UCSD-AML1 (cell line): ENCODE data around the gene GZMB.
"Not testable (repeated sequence)": the region's sequence is repeated elsewhere in the genome, so short reads cannot be mapped to it uniquely, and the experiment has no call there.

Source experiments
- DNase-seq: peaks from one replicate; lab custom pipeline; 2025; ENCODE audit not compliant: unreplicated experiment; lab: John Stamatoyannopoulos, UW

Gene GZMB

DNA sequence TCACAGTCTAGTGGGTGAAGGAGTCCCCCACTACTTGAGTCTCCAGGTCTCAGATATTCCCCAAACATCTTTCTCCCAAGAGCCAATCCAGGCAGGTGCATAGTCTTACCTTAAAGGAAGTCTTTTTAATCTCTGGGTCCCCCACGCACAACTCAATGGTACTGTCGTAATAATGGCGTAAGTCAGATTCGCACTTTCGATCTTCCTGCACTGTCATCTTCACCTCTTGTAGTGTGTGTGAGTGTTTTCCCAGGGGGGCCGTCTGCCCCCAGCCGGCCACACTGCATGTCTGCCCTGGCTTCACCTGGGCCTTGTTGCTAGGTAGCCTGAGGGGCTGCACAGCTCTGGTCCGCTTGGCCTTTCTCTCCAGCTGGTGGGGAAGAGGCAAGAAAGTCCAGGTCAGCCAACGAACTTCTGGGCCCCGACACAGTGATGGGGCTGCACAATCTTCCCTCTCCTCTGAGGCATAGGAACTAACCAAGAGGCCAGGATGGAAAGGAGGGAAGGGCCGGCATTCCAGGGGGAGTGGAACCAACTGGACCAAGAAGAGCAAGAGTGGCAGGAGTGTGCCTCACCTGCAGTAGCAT is 2.1 kb downstream of the GZMB start:
- DNase-seq, result no peak

DNA sequence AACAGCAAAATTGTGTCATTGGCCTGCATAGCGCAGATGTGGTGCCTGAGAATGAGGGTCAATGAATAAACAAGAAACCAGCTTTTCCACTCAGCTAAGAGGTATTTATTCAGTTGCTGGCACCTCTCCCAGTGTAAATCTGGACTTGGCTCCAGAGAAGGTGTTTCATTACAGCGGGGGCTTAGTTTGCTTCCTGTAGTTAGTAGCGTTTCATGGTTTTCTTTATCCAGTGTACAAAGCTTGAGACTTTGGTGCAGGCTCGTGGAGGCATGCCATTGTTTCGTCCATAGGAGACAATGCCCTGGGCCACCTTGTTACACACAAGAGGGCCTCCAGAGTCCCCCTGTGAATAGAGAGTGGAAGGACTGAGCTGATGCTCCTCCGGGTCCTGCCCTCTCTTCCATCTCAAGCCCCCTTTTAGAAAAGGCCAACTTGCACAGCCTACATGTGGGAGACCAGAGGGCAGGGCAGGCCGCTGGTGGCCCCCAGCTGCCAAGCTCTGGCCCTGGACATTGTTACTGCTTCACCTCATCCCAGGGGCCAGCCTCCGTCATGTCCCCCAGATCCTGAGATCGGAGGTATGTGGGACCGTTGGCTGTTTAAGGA is 3.0 kb downstream of the GZMB start:
- DNase-seq, result no peak

DNA sequence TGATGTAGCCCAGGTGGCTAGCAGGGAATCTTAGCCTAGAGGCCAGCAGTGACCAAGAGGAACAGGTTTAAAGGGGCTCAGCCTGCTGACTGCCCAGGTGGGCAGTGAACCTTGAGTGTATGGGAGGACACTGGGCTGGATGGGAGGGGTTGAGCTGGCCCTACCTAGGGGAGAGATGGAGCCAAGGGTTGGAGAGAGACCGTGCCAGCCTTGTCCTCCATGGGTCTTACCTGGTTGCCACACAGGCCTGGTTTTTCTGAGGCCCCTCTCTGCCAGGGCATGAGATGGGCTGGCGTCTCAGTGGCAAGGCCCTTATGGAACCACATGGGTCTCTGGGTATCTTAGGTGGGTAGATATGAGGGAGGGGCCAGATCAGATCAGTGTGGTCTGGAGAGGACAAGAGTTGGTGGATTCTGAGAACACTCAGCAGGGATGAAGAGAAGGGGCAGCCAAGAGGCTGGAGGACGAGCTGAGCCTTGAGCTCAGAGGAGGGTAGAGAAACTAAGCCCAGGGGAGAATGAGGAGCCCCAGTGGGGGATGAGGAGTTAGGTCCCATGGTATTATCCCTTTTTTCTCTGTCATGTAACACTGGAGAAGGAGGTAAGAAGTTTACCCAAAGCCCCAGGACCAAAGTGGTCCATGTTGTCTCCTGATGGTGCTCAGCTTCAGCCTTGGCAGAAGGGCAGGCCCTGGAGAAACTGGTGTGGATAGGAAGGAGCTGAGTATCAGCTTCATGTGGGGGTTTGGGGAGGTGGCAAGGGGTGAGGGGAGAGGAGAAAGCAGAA is 3.7 kb downstream of the GZMB start:
- no peak for DNase-seq

DNA sequence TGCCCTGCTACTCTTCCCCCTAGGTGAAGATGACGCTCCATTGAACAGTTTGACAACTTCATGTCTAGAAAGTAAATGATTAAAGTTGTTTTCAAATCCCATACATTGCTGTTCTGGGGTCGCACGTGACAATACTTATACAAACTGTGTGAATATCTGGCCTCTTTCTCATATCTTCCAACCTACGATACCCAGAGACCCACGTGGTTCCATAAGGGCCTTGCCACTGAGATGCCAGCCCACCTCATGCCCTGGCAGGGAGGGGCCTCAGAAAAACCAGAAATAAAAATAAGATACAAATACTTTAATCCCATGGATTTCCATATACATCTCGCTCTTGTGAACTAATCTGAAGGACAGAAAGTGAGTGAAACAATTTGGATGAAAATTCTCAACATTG is 4.5 kb downstream of the GZMB start:
- DNase-seq, result no peak

DNA sequence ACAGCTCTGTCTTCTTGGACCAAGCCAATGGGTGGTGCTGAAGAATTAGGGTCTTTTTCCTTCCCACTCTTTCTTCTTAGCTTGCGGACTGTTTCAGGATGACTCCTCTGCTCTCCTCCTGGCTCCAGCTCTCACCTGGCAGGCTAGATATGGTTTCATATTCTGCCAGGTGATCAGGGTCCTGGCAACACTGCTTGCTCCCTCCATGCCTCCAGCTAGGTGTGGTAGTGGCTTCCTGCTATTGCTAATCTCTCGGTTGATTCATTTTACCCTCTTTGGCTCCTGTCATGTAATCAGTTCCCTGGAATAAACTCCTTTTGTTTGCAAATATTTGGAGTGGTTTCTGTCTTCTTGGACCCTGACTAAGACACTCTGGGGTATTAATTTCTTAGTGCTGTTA is 20.2 kb downstream of the GZMB start:
- no peak for DNase-seq

DNA sequence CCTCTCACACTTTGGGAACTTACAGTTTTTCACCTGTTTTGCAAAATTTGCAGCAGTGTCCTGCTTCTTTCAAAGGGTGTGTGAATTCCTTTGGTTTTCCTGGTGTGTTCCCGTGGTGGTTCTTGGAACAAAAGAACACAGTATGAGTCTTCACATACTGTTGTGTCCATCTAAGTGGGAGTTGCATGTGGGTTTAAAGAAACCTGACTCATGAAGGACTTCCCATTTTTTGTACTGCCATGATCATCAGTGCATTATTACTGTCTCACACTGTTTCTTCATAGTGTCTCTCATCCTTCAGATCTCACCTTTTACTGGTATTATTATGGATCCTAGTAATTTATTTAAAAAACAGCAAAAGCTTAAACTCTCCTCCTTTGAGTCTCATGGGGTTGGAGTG is 20.7 kb downstream of the GZMB start:
- DNase-seq, result no peak

DNA sequence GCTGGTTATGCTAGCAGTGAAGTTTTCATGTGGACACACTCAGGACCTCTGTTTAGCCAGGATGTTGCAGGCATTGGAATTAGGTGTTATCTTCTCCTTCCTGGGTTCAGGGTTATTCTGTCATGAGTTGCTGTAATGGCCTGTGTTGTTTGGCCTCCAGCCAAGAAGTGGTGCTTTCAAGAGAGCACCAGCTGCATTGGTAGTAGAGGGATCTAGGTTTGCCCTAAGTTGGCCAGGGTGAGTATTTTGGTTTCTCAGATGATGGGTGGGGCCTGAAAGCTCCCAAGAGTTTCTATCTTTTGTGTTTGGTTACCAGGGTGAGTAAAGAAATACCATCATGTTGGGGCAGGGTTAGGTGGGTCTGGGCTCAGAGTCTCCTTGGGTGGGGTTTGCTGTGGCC is 21.8 kb downstream of the GZMB start:
- no peak for DNase-seq

DNA sequence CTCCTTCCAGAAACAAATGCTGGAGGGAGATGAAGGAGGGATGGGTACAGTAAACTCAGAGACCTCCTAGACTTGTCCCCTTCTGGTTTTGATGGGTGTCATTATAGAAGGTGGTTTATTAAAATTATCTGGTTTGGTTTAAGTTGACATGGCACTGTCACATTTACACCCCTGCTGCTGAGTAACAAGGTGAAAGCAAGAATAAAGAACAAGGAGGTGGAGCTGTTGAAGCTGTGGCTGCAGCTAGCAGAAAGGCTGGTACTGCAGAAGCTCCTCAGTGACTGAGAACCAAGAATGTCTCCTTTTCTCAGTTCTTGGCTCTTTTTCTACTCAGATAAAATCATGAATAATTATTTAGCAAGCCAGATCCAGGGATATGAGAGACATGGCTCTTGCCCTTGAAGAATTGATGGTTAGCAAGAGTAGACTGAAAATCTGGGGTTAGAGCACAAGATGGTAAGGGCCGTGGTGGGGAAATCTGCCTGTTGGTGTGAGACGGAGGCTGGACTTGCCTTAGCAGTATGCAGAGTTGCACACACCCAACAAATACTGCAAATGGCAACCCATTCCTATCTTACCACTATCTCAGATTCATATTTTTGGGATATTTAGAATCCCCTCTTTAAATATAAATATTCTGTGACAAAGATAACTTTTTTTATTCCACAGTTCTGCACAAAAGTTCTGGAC is 24.2 kb downstream of the GZMB start, which contains the start of gene GZMH:
Gene GZMH (minus strand): TSS at position 31 of the 690 bp plus-strand sequence. CDS start 72 bp downstream, outside the sequence.
- DNase-seq, result no peak

DNA sequence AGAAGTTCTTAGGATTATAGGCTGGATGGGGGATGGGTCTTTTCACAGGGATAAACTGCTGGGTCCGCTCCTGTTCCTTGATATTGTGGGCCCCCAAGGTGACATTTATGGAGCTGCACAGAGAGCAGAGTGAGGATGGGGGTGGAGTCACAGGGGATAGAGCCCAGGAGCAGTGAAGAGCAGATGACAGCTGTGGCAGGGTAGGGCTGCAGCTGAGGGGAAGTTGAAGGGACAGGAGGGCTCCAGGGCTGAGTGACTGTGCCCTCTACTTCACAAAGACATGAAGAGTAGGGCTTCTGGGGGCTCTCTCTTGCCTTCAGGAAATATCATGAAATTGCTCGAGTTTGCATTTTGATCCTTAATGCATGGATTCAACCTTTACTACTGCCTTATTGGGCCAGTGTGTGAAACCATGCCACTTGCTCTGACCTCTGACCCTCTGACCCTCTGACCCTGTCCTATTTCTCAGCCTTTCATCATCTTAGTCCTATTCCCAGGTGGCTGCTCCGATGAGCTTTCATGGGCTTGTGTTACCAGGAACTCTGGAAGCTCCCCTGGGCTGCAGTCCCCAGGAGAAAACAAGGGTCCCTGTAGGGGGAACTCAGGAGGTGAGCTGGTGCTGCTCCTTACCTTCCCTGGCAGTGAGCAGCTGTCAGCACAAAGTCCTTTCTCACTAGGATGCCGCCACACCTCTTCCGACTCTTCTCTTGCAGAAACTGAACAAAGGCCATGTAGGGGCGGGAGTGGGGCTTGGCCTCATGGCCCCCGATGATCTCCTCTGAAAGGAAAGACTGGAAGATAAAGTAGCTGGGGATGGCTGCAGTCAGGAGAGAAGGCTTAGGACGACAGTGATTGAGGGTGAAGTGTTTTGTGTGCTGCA is 26.1 kb downstream of the GZMB start:
- DNase-seq, result no peak

DNA sequence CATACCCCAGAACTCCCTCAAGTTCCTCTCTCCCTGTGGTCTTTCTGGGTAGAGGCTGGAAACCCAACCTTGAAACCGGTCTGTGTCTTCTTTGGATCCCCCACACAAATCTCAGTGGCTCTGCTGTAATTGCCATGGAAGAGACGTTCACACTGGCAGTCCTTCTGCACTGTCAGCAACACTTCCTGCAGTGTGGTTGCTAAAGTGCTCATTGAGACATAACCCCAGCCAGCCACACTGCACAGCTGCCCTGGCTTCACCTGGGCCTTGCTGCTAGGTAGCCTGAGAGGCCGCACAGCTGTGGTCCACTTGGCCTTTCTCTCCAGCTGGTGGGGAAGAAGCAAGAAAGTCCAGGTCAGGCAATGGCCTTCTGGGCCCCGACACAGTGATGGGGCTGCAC is 26.9 kb downstream of the GZMB start:
- no peak for DNase-seq

DNA sequence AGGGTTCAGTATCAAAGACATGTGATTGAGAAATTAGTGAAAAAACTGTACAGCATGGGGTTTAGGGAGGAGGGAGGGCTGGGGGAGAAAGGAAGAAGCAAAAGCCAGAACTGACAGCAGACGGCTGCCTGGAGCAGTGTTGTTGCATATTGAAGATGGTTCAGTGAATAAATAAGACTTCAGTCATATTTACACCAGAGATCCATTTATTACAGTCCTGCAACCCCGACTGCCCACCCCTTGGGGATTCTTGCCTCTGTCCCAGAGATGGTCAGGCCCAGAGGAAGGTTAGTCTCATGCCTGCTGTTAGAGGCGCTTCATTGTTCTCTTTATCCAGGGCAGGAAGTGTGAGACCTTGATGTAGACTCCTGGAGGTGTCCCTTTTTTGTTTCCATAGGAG is 27.7 kb downstream of the GZMB start:
- no peak for DNase-seq

DNA sequence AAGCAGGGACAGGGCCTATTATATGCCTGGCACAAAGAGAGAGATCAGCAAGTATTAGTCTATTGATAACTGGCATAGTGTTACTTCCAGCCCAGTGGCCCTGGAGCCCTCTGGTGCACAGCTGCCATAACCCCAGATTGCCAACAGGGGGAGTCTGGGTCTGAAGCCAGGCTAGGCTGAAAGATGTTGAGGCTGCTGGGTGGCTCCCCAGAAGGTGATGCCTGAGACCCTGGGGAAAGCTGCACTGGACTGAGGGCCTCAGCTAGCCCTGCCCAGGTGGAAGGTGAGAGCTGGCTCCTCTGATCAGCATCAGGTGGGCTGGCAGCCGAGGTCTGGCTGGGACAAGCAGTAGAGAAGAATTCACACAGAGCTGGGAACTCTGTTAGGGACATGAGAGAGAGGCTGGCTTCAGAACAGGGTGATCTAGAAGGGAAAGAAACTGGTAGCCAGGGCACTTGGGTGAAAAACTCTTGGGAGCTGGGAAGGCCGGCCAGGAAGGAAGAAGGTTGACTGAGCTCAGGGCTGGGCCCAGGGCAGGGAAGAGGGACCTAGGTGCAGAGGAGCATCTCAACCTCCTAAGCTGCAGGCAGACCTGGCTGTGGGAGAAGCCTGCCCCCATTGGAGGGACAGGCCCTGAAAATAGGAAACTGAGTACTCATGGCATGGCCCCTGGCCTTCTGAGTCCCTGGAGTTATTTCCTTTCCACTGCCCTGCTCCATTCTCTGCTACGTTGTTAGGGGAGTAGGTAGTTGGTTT is 28.4 kb downstream of the GZMB start:
- DNase-seq, result peak; percentile 60

DNA sequence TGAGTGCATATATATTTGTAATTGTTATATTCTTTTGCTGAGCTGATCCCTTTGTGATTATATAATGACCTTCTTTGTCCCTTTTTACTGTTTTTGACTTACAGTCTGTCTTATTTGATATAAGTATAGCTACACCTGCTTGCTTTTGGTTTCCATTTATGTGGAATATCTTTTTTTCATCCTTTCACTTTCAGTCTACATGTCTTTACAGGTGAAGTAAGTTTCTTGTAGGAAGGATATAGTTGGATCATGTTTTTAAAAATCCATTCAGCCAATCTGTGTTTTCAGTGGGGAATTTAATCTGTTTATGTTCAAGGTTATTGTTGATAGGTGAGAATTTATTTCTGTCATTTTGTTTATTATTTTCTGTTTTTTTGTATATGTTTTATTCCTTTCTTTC is 36.6 kb downstream of the GZMB start:
- no peak for DNase-seq

DNA sequence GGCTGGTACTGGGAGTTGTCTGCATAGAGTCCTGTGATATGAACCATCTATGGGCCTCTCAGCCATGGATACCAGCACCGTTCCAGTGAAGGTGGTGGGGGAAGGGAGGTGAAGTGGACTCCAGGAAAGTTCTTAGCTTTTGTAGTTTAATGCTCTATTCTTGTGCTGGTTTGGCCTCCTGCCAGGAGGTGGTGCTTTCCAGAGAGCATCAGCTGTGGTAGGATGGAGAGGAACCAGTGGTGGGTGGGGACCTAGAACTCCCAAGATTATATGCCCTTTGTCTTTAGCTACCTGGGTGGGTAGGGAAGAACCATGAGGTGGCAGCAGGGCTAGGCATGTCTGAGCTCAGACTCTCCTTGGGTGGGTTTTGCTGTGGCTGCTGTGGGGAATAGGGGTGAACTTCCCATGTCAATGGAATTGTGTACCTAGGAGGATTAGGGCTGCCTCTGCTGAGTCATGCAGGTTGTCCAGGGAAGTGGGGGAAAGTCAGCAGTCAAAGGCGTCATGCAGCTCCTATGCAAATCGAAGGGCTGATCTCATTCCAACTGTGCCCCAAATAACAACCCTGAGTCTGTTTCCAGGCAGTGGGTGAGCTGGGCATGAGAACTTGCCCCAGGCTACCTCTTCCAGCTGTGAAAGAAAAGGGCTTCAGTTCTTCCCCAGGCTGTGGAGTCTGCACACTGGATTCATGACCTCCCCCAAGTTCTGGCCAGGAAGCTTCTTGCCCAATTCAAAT is 38.7 kb downstream of the GZMB start:
- DNase-seq, result no peak

DNA sequence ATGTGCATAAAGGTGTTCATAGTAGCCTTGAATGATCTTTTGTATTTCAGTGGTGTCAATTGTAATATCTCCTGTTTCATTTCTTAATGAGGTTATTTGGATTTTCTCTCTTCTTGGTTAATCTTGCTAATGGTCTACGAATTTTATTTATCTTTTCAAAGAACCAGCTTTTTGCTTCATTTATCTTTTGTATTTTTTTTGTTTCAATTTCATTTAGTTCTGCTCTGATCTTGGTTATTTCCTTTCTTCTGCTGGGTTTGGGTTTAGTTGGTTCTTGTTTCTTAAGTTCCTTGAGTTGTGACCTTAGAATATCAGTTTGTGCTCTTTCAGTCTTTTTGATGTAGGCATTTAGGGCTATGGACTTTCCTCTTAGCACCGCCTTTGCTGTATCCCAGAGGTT is 43.0 kb downstream of the GZMB start:
- not testable (repeated sequence) for DNase-seq

DNA sequence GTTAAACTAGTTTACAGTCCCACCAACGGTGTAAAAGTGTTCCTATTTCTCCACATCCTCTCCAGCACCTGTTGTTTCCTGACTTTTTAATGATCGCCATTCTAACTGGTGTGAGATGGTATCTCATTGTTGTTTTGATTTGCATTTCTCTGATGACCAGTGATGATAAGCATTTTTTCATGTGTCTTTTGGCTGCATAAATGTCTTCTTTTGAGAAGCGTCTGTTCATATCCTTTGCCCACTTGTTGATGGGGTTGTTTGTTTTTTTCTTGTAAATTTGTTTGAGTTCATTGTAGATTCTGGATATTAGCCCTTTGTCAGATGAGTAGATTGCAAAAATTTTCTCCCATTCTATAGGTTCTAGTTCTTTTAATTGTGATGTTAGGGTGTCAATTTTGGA is 49.6 kb downstream of the GZMB start:
- not testable (repeated sequence) for DNase-seq
